ENCODE measurements around the gene KCTD17. TPM values are rescaled to one million over a fixed set of nuclear protein-coding genes. Genes with fewer than 3 reads are reported as not detected.
A peak's percentile ranks its signal among the peaks of the same experiment; 100 is the strongest.

KCTD17 gene
- total RNA-seq (ENCODE audit: unreplicated experiment), result 46.9 TPM
- long read RNA-seq, partial matches to known transcripts, result 0 of 8 reads
- long read RNA-seq, other reads (novel, unspliced or antisense), result 2 of 8 reads

GRCh38 chr22:37051391-37052385 is at the start of gene KCTD17:
Gene KCTD17, plus strand, starts transcription at chr22:37051742. Its CDS starts 19 bp downstream, at chr22:37051761.
- H3K27me3 Mint-ChIP-seq (ENCODE audit: unreplicated experiment), result peaks cover 11% of the 10 kb centered on the region
- DNase-seq (ENCODE audit: low spot score), result peak; percentile 72
- TF ChIP-seq, protein P1, sequence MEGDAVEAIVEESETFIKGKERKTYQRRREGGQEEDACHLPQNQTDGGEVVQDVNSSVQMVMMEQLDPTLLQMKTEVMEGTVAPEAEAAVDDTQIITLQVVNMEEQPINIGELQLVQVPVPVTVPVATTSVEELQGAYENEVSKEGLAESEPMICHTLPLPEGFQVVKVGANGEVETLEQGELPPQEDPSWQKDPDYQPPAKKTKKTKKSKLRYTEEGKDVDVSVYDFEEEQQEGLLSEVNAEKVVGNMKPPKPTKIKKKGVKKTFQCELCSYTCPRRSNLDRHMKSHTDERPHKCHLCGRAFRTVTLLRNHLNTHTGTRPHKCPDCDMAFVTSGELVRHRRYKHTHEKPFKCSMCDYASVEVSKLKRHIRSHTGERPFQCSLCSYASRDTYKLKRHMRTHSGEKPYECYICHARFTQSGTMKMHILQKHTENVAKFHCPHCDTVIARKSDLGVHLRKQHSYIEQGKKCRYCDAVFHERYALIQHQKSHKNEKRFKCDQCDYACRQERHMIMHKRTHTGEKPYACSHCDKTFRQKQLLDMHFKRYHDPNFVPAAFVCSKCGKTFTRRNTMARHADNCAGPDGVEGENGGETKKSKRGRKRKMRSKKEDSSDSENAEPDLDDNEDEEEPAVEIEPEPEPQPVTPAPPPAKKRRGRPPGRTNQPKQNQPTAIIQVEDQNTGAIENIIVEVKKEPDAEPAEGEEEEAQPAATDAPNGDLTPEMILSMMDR (IDR thresholded peaks at IDR 0.05; ENCODE audit: unreplicated experiment), result no peak
- peaks cover 5% of the 10 kb centered on the region for H3K36me3 Mint-ChIP-seq (ENCODE audit: low read depth, unreplicated experiment)
- peak within 1 kb of the TSS; percentile 88 for H3K4me3 Mint-ChIP-seq (ENCODE audit: unreplicated experiment)
- H3K27ac Mint-ChIP-seq (ENCODE audit: unreplicated experiment), result peak within 1 kb of the TSS; percentile 39
- peaks cover 7% of the 10 kb centered on the region for H3K4me1 Mint-ChIP-seq (ENCODE audit: unreplicated experiment)
- no peaks in the 10 kb centered on the region for H3K9me3 Mint-ChIP-seq (ENCODE audit: unreplicated experiment)

GRCh38 chr22:37001826-37002225 is 49.7 kb upstream of the KCTD17 start:
- TF ChIP-seq, protein P1 (IDR thresholded peaks at IDR 0.05; ENCODE audit: unreplicated experiment), result no peak
- H3K4me1 Mint-ChIP-seq (ENCODE audit: unreplicated experiment), result peaks cover 2% of the 10 kb centered on the region
- H3K36me3 Mint-ChIP-seq (ENCODE audit: low read depth, unreplicated experiment), result peaks cover 3% of the 10 kb centered on the region
- H3K4me3 Mint-ChIP-seq (ENCODE audit: unreplicated experiment), result no peak overlapping the region
- no peak overlapping the region for H3K27ac Mint-ChIP-seq (ENCODE audit: unreplicated experiment)
- peaks cover 3% of the 10 kb centered on the region for H3K27me3 Mint-ChIP-seq (ENCODE audit: unreplicated experiment)
- H3K9me3 Mint-ChIP-seq (ENCODE audit: unreplicated experiment), result no peaks in the 10 kb centered on the region
- no peak for DNase-seq (ENCODE audit: low spot score)

- Mint-ChIP-seq H3K27ac (ENCODE audit: unreplicated experiment) (no peak overlapping the region), H3K4me1 (ENCODE audit: unreplicated experiment) (peaks cover 6% of the 10 kb centered on the region), H3K9me3 (ENCODE audit: unreplicated experiment) (no peaks in the 10 kb centered on the region), H3K27me3 (ENCODE audit: unreplicated experiment) (peaks cover 3% of the 10 kb centered on the region), H3K4me3 (ENCODE audit: unreplicated experiment) (no peak overlapping the region), H3K36me3 (ENCODE audit: low read depth, unreplicated experiment) (peaks cover 3% of the 10 kb centered on the region)
- DNase-seq (ENCODE audit: low spot score), result no peak
- TF ChIP-seq, protein P1 (IDR thresholded peaks at IDR 0.05; ENCODE audit: unreplicated experiment), result no peak
These were observed 48.9 kb upstream of the KCTD17 start for GRCh38 chr22:37002633-37003032.

GRCh38 chr22:37007651-37008050 is 43.9 kb upstream of the KCTD17 start:
- TF ChIP-seq, protein P1 (IDR thresholded peaks at IDR 0.05; ENCODE audit: unreplicated experiment), result no peak
- no peaks in the 10 kb centered on the region for H3K9me3 Mint-ChIP-seq (ENCODE audit: unreplicated experiment)
- no peak overlapping the region for H3K4me3 Mint-ChIP-seq (ENCODE audit: unreplicated experiment)
- no peaks in the 10 kb centered on the region for H3K36me3 Mint-ChIP-seq (ENCODE audit: low read depth, unreplicated experiment)
- peaks cover 28% of the 10 kb centered on the region for H3K4me1 Mint-ChIP-seq (ENCODE audit: unreplicated experiment)
- no peak for DNase-seq (ENCODE audit: low spot score)
- peaks cover 3% of the 10 kb centered on the region for H3K27me3 Mint-ChIP-seq (ENCODE audit: unreplicated experiment)
- peak overlapping the region; percentile 78 for H3K27ac Mint-ChIP-seq (ENCODE audit: unreplicated experiment)

DNA sequence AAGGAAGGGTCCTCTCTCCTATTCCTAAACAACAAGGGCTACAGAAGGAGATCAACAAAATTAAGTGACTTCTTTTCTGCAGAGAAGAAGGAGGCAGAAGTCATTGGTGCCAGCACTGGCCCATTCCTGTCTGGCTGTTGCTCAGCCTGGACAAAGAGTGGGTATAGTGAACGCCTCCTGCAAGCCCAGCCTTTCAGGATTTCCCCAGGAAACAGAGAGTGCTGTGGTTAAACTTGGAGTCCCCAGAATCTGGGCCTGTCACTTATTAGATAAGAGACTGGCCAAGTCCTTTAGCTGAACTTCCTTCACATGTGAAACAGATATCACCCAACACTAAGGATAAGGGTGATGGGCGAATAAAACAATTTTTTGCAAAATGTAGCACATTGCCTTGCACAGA is 43.2 kb upstream of the KCTD17 start:
- Mint-ChIP-seq H3K4me3 (ENCODE audit: unreplicated experiment) (no peak overlapping the region), H3K27me3 (ENCODE audit: unreplicated experiment) (peaks cover 3% of the 10 kb centered on the region), H3K27ac (ENCODE audit: unreplicated experiment) (peak overlapping the region; percentile 78)

More for the DNA sequence above, 43.2 kb upstream of the KCTD17 start:
- TF ChIP-seq, protein P1 (IDR thresholded peaks at IDR 0.05; ENCODE audit: unreplicated experiment), result no peak
- H3K4me1 Mint-ChIP-seq (ENCODE audit: unreplicated experiment), result peaks cover 28% of the 10 kb centered on the region
- H3K36me3 Mint-ChIP-seq (ENCODE audit: low read depth, unreplicated experiment), result no peaks in the 10 kb centered on the region
- peak; percentile 29 for DNase-seq (ENCODE audit: low spot score)
- no peaks in the 10 kb centered on the region for H3K9me3 Mint-ChIP-seq (ENCODE audit: unreplicated experiment)

Data from endothelial cell (in vitro differentiated cells).